Measurements from ENCODE around the gene SPTB.

GRCh38 chr14:64729386-64730060 is 150.2 kb downstream of the SPTB start:
- TF ChIP-seq ZNF274 (IDR thresholded peaks at IDR 0.05; ENCODE audit: low read depth, low read length) (no peak), SUZ12 (IDR thresholded peaks at IDR 0.05; ENCODE audit: extremely low read depth, insufficient read depth, insufficient read length) (no peak), YY1 (IDR thresholded peaks at IDR 0.05; ENCODE audit: insufficient read depth, insufficient read length) (no peak)

All from NT2/D1 (cell line).